ENCODE data around the gene SLC1A3.

SLC1A3 gene

GRCh38 chr5:36646100-36646499 is 39.7 kb downstream of the SLC1A3 start:
- Mint-ChIP-seq H3K4me1 (ENCODE audit: low read depth) (no peaks in the 10 kb centered on the region), H3K36me3 (ENCODE audit: low read depth) (no peaks in the 10 kb centered on the region), H3K27ac (no peak overlapping the region), H3K9me3 (no peaks in the 10 kb centered on the region), H3K27me3 (ENCODE audit: low read depth) (peaks cover 25% of the 10 kb centered on the region), H3K4me3 (no peak overlapping the region)
- no peak for DNase-seq (ENCODE audit: low spot score)

GRCh38 chr5:36646507-36647023 is 40.2 kb downstream of the SLC1A3 start:
- Mint-ChIP-seq H3K4me1 (ENCODE audit: low read depth) (no peaks in the 10 kb centered on the region), H3K4me3 (no peak overlapping the region), H3K27me3 (ENCODE audit: low read depth) (peaks cover 24% of the 10 kb centered on the region), H3K9me3 (no peaks in the 10 kb centered on the region), H3K27ac (no peak overlapping the region), H3K36me3 (ENCODE audit: low read depth) (no peaks in the 10 kb centered on the region)
- no peak for DNase-seq (ENCODE audit: low spot score)

- H3K27me3 Mint-ChIP-seq (ENCODE audit: low read depth) = peaks cover 25% of the 10 kb centered on the region
- H3K36me3 Mint-ChIP-seq (ENCODE audit: low read depth) = no peaks in the 10 kb centered on the region
- no peak overlapping the region for H3K4me3 Mint-ChIP-seq
- DNase-seq (ENCODE audit: low spot score) = no peak
- no peak overlapping the region for H3K27ac Mint-ChIP-seq
- H3K4me1 Mint-ChIP-seq (ENCODE audit: low read depth) = no peaks in the 10 kb centered on the region
- H3K9me3 Mint-ChIP-seq = no peaks in the 10 kb centered on the region
These were observed 40.6 kb downstream of the SLC1A3 start for GRCh38 chr5:36647046-36647445.

GRCh38 chr5:36648426-36648825 is 42.0 kb downstream of the SLC1A3 start:
- no peak for DNase-seq (ENCODE audit: low spot score)
- H3K4me1 Mint-ChIP-seq (ENCODE audit: low read depth) = no peaks in the 10 kb centered on the region
- H3K27me3 Mint-ChIP-seq (ENCODE audit: low read depth) = peaks cover 20% of the 10 kb centered on the region
- no peak overlapping the region for H3K27ac Mint-ChIP-seq
- no peak overlapping the region for H3K4me3 Mint-ChIP-seq
- no peaks in the 10 kb centered on the region for H3K36me3 Mint-ChIP-seq (ENCODE audit: low read depth)
- H3K9me3 Mint-ChIP-seq = no peaks in the 10 kb centered on the region

- Mint-ChIP-seq H3K4me3 (no peak overlapping the region), H3K27me3 (ENCODE audit: low read depth) (peaks cover 12% of the 10 kb centered on the region), H3K9me3 (no peaks in the 10 kb centered on the region), H3K36me3 (ENCODE audit: low read depth) (no peaks in the 10 kb centered on the region), H3K4me1 (ENCODE audit: low read depth) (no peaks in the 10 kb centered on the region), H3K27ac (no peak overlapping the region)
- no peak for DNase-seq (ENCODE audit: low spot score)
These were observed 45.6 kb downstream of the SLC1A3 start for GRCh38 chr5:36651761-36652685.

- Mint-ChIP-seq H3K4me3 (no peak overlapping the region), H3K9me3 (no peaks in the 10 kb centered on the region), H3K36me3 (ENCODE audit: low read depth) (no peaks in the 10 kb centered on the region), H3K27me3 (ENCODE audit: low read depth) (peaks cover 18% of the 10 kb centered on the region), H3K4me1 (ENCODE audit: low read depth) (no peaks in the 10 kb centered on the region), H3K27ac (no peak overlapping the region)
- no peak for DNase-seq (ENCODE audit: low spot score)
These were observed 46.8 kb downstream of the SLC1A3 start for GRCh38 chr5:36653044-36653705.

- no peak overlapping the region for H3K27ac Mint-ChIP-seq
- H3K27me3 Mint-ChIP-seq (ENCODE audit: low read depth) = peaks cover 18% of the 10 kb centered on the region
- no peaks in the 10 kb centered on the region for H3K36me3 Mint-ChIP-seq (ENCODE audit: low read depth)
- no peaks in the 10 kb centered on the region for H3K9me3 Mint-ChIP-seq
- DNase-seq (ENCODE audit: low spot score) = no peak
- no peak overlapping the region for H3K4me3 Mint-ChIP-seq
- H3K4me1 Mint-ChIP-seq (ENCODE audit: low read depth) = no peaks in the 10 kb centered on the region
These were observed 48.2 kb downstream of the SLC1A3 start for GRCh38 chr5:36654564-36654963.

- no peak for DNase-seq (ENCODE audit: low spot score)
- H3K27ac Mint-ChIP-seq = no peak overlapping the region
- H3K4me1 Mint-ChIP-seq (ENCODE audit: low read depth) = no peaks in the 10 kb centered on the region
- no peak overlapping the region for H3K4me3 Mint-ChIP-seq
- no peaks in the 10 kb centered on the region for H3K36me3 Mint-ChIP-seq (ENCODE audit: low read depth)
- H3K9me3 Mint-ChIP-seq = no peaks in the 10 kb centered on the region
- H3K27me3 Mint-ChIP-seq (ENCODE audit: low read depth) = peaks cover 18% of the 10 kb centered on the region
These were observed 48.8 kb downstream of the SLC1A3 start for GRCh38 chr5:36655161-36655560.

GRCh38 chr5:36656556-36656955 is 50.1 kb downstream of the SLC1A3 start:
- Mint-ChIP-seq H3K36me3 (ENCODE audit: low read depth) (no peaks in the 10 kb centered on the region), H3K4me1 (ENCODE audit: low read depth) (no peaks in the 10 kb centered on the region), H3K9me3 (no peaks in the 10 kb centered on the region), H3K27me3 (ENCODE audit: low read depth) (peaks cover 14% of the 10 kb centered on the region), H3K27ac (no peak overlapping the region), H3K4me3 (no peak overlapping the region)
- DNase-seq (ENCODE audit: low spot score) = no peak

- Mint-ChIP-seq H3K27me3 (ENCODE audit: low read depth) (peaks cover 12% of the 10 kb centered on the region), H3K4me3 (no peak overlapping the region), H3K4me1 (ENCODE audit: low read depth) (no peaks in the 10 kb centered on the region), H3K9me3 (no peaks in the 10 kb centered on the region), H3K27ac (no peak overlapping the region), H3K36me3 (ENCODE audit: low read depth) (no peaks in the 10 kb centered on the region)
- DNase-seq (ENCODE audit: low spot score) = no peak
These were observed 51.2 kb downstream of the SLC1A3 start for GRCh38 chr5:36657563-36657995.

GRCh38 chr5:36658038-36658756 is 51.8 kb downstream of the SLC1A3 start:
- Mint-ChIP-seq H3K36me3 (ENCODE audit: low read depth) (no peaks in the 10 kb centered on the region), H3K27ac (no peak overlapping the region), H3K27me3 (ENCODE audit: low read depth) (peaks cover 12% of the 10 kb centered on the region), H3K4me1 (ENCODE audit: low read depth) (no peaks in the 10 kb centered on the region), H3K4me3 (no peak overlapping the region), H3K9me3 (no peaks in the 10 kb centered on the region)
- DNase-seq (ENCODE audit: low spot score) = no peak

- no peak overlapping the region for H3K4me3 Mint-ChIP-seq
- H3K36me3 Mint-ChIP-seq (ENCODE audit: low read depth) = no peaks in the 10 kb centered on the region
- no peaks in the 10 kb centered on the region for H3K4me1 Mint-ChIP-seq (ENCODE audit: low read depth)
- peaks cover 11% of the 10 kb centered on the region for H3K27me3 Mint-ChIP-seq (ENCODE audit: low read depth)
- H3K9me3 Mint-ChIP-seq = no peaks in the 10 kb centered on the region
- no peak for DNase-seq (ENCODE audit: low spot score)
- no peak overlapping the region for H3K27ac Mint-ChIP-seq
These were observed 53.0 kb downstream of the SLC1A3 start for GRCh38 chr5:36659411-36659810.

- Mint-ChIP-seq H3K4me1 (ENCODE audit: low read depth) (no peaks in the 10 kb centered on the region), H3K9me3 (no peaks in the 10 kb centered on the region), H3K36me3 (ENCODE audit: low read depth) (no peaks in the 10 kb centered on the region), H3K27me3 (ENCODE audit: low read depth) (peaks cover 11% of the 10 kb centered on the region), H3K4me3 (no peak overlapping the region), H3K27ac (no peak overlapping the region)
- DNase-seq (ENCODE audit: low spot score) = no peak
These were observed 54.1 kb downstream of the SLC1A3 start for GRCh38 chr5:36660397-36661049.

Measured in T-helper 2 cell treated with Interferon-gamma antibody and Interleukin-4, amounts not matched to agents 5 μg/mL and 100 μg/mL, for 36 hours (primary cell).